Mesendoderm (in vitro differentiated cells): ENCODE results near the gene SLC2A6.

Source experiments
- DNase-seq: peaks from one replicate; pipeline ENCODE4 v3.0.0; 2013
- H2AK5ac ChIP-seq: 2 replicates; pipeline ENCODE4 v1.6.1; 2013; ENCODE audit warnings: low read length, inconsistent platforms
- H2BK120ac ChIP-seq: 2 replicates; pipeline ENCODE4 v1.6.1; 2013; ENCODE audit warnings: low read depth, mild to moderate bottlenecking, low read length, moderate library complexity, mixed read lengths
- H2BK15ac ChIP-seq: replicated peaks from 2 replicates; pipeline ENCODE4 v1.6.1; 2013; ENCODE audit warnings: low read depth, mild to moderate bottlenecking, moderate library complexity
- H2BK5ac ChIP-seq: 2 replicates; pipeline ENCODE4 v1.6.1; 2013; ENCODE audit warnings: low read length, inconsistent platforms
- H3K18ac ChIP-seq: 2 replicates; pipeline ENCODE4 v1.6.1; 2013; ENCODE audit warnings: mild to moderate bottlenecking, low read length, mixed read lengths
- H3K23ac ChIP-seq: one replicate; pipeline ENCODE4 v1.6.1; 2013; ENCODE audit warnings: low read length
- H3K27ac ChIP-seq: 2 replicates; pipeline ENCODE4 v1.5.1; 2013; ENCODE audit warnings: low read depth, mild to moderate bottlenecking, inconsistent platforms, low read length, moderate library complexity
- H3K27me3 ChIP-seq: 2 replicates; pipeline ENCODE4 v1.6.1; 2013; ENCODE audit warnings: low read length, control low read depth, mild to moderate bottlenecking, inconsistent platforms; ENCODE audit not compliant: insufficient read depth, poor library complexity
- H3K36me3 ChIP-seq: 2 replicates; pipeline ENCODE4 v1.6.1; 2013; ENCODE audit warnings: low read length, inconsistent platforms; ENCODE audit not compliant: control insufficient read depth, insufficient read depth
- H3K4ac ChIP-seq: one replicate; pipeline ENCODE4 v1.6.1; 2013; ENCODE audit warnings: low read depth, mild to moderate bottlenecking, low read length, moderate library complexity
- H3K4me1 ChIP-seq: 2 replicates; pipeline ENCODE4 v1.6.1; 2013; ENCODE audit warnings: low read depth, low read length, inconsistent platforms; ENCODE audit not compliant: control insufficient read depth
- H3K4me2 ChIP-seq: 2 replicates; pipeline ENCODE4 v1.6.1; 2013; ENCODE audit warnings: low read length
- H3K4me3 ChIP-seq: 2 replicates; pipeline ENCODE4 v1.5.1; 2013; ENCODE audit warnings: mild to moderate bottlenecking, low read length
- H3K56ac ChIP-seq: one replicate; pipeline ENCODE4 v1.6.1; 2013; ENCODE audit warnings: low read length
- H3K79me1 ChIP-seq: 2 replicates; pipeline ENCODE4 v1.6.1; 2013; ENCODE audit warnings: low read length, inconsistent platforms
- H3K79me2 ChIP-seq: 2 replicates; pipeline ENCODE4 v1.6.1; 2013; ENCODE audit warnings: mild to moderate bottlenecking, low read length; ENCODE audit not compliant: control insufficient read depth, insufficient read depth
- H3K9ac ChIP-seq: 2 replicates; pipeline ENCODE4 v1.6.1; 2013; ENCODE audit warnings: low read length, inconsistent platforms
- H4K5ac ChIP-seq: one replicate; pipeline ENCODE4 v1.6.1; 2013; ENCODE audit warnings: low read length
- H4K8ac ChIP-seq: one replicate; pipeline ENCODE4 v1.6.1; 2013; ENCODE audit warnings: low read depth, mild to moderate bottlenecking, control low read depth, low read length, moderate library complexity
- WGBS: extraction: QIAGEN DNeasy Blood & Tissue Kit; methylation state at CpG from one replicate; pipeline ENCODE4 v1.1.7; 2013; ENCODE audit warnings: low lambda C conversion rate, missing lambda C conversion rate; ENCODE audit not compliant: insufficient coverage; ENCODE audit errors: extremely low coverage; 5-methylcytosine and 5-hydroxymethylcytosine counted together

SLC2A6 gene

GRCh38 chr9:133485531-133486260 lies 6.8 kb upstream of the SLC2A6 start:
- no peak for DNase-seq
- no peaks in the 10 kb centered on the region for H3K27me3 ChIP-seq
- no peaks in the 10 kb centered on the region for H3K79me1 ChIP-seq
- no peak overlapping the region for H3K4ac ChIP-seq
- no peak overlapping the region for H4K5ac ChIP-seq
- H3K4me1 ChIP-seq, result no peaks in the 10 kb centered on the region
- no peaks in the 10 kb centered on the region for H3K36me3 ChIP-seq
- H2BK15ac ChIP-seq, result no peak overlapping the region
- no peak overlapping the region for H3K23ac ChIP-seq
- no peak overlapping the region for H2AK5ac ChIP-seq
- H3K27ac ChIP-seq, result no peak overlapping the region
- no peaks in the 10 kb centered on the region for H3K79me2 ChIP-seq
- H2BK120ac ChIP-seq, result no peak overlapping the region
- H3K56ac ChIP-seq, result no peak overlapping the region
- no CpG with 5 or more reads among the region's 25 CpGs for WGBS
- no peak overlapping the region for H3K18ac ChIP-seq
- no peak overlapping the region for H3K9ac ChIP-seq
- H4K8ac ChIP-seq, result no peak overlapping the region
- no peak overlapping the region for H2BK5ac ChIP-seq
- H3K4me3 ChIP-seq, result no peak overlapping the region
- H3K4me2 ChIP-seq, result no peak overlapping the region

GRCh38 chr9:133484671-133485437 lies 6.0 kb upstream of the SLC2A6 start:
- H3K79me2 ChIP-seq, result no peaks in the 10 kb centered on the region
- no peaks in the 10 kb centered on the region for H3K79me1 ChIP-seq
- H2AK5ac ChIP-seq, result no peak overlapping the region
- no peak overlapping the region for H3K9ac ChIP-seq
- H3K36me3 ChIP-seq, result no peaks in the 10 kb centered on the region
- no peak overlapping the region for H3K18ac ChIP-seq
- no CpG with 5 or more reads among the region's 22 CpGs for WGBS
- no peak overlapping the region for H3K4me3 ChIP-seq
- H2BK15ac ChIP-seq, result no peak overlapping the region
- H3K4me1 ChIP-seq, result no peaks in the 10 kb centered on the region
- no peak overlapping the region for H2BK5ac ChIP-seq
- H3K23ac ChIP-seq, result no peak overlapping the region
- H4K8ac ChIP-seq, result no peak overlapping the region
- H2BK120ac ChIP-seq, result no peak overlapping the region
- no peak overlapping the region for H3K56ac ChIP-seq
- DNase-seq, result no peak
- H3K27me3 ChIP-seq, result no peaks in the 10 kb centered on the region
- no peak overlapping the region for H3K4ac ChIP-seq
- H3K4me2 ChIP-seq, result no peak overlapping the region
- H3K27ac ChIP-seq, result no peak overlapping the region
- H4K5ac ChIP-seq, result no peak overlapping the region

- Histone ChIP-seq H2BK5ac (no peak overlapping the region), H3K79me1 (no peaks in the 10 kb centered on the region), H3K79me2 (no peaks in the 10 kb centered on the region), H3K36me3 (no peaks in the 10 kb centered on the region), H2BK15ac (no peak overlapping the region), H3K4me1 (no peaks in the 10 kb centered on the region), H2AK5ac (no peak overlapping the region), H3K9ac (no peak overlapping the region), H3K18ac (no peak overlapping the region), H3K4ac (no peak overlapping the region), H3K4me2 (no peak overlapping the region), H2BK120ac (no peak overlapping the region), H3K56ac (no peak overlapping the region), H4K8ac (no peak overlapping the region), H4K5ac (no peak overlapping the region), H3K27me3 (no peaks in the 10 kb centered on the region), H3K27ac (no peak overlapping the region), H3K23ac (no peak overlapping the region), H3K4me3 (no peak overlapping the region)
- no peak for DNase-seq
- WGBS, result no CpG with 5 or more reads among the region's 9 CpGs
Observed at GRCh38 chr9:133483611-133484010, 4.7 kb upstream of the SLC2A6 start.

GRCh38 chr9:133477992-133478850 lies 678 bp downstream of the SLC2A6 start:
- WGBS, result no CpG with 5 or more reads among the region's 17 CpGs

GRCh38 chr9:133477461-133477860 lies 1.4 kb downstream of the SLC2A6 start:
- Histone ChIP-seq H3K18ac (no peak overlapping the region), H2BK120ac (no peak overlapping the region), H3K4me1 (peaks cover 5% of the 10 kb centered on the region), H3K56ac (no peak overlapping the region), H2BK15ac (no peak overlapping the region), H2AK5ac (no peak overlapping the region), H3K4me3 (no peak overlapping the region), H3K27me3 (no peaks in the 10 kb centered on the region), H2BK5ac (no peak overlapping the region), H4K5ac (no peak overlapping the region), H3K23ac (no peak overlapping the region), H3K79me2 (peaks cover 7% of the 10 kb centered on the region), H3K36me3 (peaks cover 1% of the 10 kb centered on the region), H3K4ac (no peak overlapping the region), H3K27ac (no peak overlapping the region), H3K4me2 (no peak overlapping the region), H3K9ac (no peak overlapping the region), H4K8ac (no peak overlapping the region), H3K79me1 (peaks cover 9% of the 10 kb centered on the region)
- DNase-seq, result no peak
- no CpG with 5 or more reads among the region's 4 CpGs for WGBS

More at GRCh38 chr9:133477992-133478850, 678 bp downstream of the SLC2A6 start:
- H3K56ac ChIP-seq, result peak overlapping the region; percentile 95
- H3K79me1 ChIP-seq, result peaks cover 9% of the 10 kb centered on the region
- no peak overlapping the region for H2BK15ac ChIP-seq
- peak overlapping the region; percentile 76 for H3K4me3 ChIP-seq
- DNase-seq, result peak; percentile 73
- peaks cover 5% of the 10 kb centered on the region for H3K4me1 ChIP-seq
- peak overlapping the region; percentile 25 for H2BK5ac ChIP-seq
- peak overlapping the region; percentile 85 for H3K4me2 ChIP-seq
- no peaks in the 10 kb centered on the region for H3K27me3 ChIP-seq
- H3K18ac ChIP-seq, result peak overlapping the region; percentile 93
- H3K79me2 ChIP-seq, result peaks cover 7% of the 10 kb centered on the region
- H2AK5ac ChIP-seq, result peak overlapping the region; percentile 78
- no peak overlapping the region for H4K5ac ChIP-seq
- H3K36me3 ChIP-seq, result peaks cover 1% of the 10 kb centered on the region
- H3K9ac ChIP-seq, result peak overlapping the region; percentile 93
- no peak overlapping the region for H2BK120ac ChIP-seq
- peak overlapping the region; percentile 59 for H3K4ac ChIP-seq
- H3K27ac ChIP-seq, result peak overlapping the region; percentile 64
- peak overlapping the region; percentile 89 for H3K23ac ChIP-seq
- H4K8ac ChIP-seq, result no peak overlapping the region
